IMR-90 (cell line): ENCODE results near the gene SOX6. TPM values are rescaled to one million over a fixed set of nuclear protein-coding genes. Genes with fewer than 3 reads are reported as not detected.

Experiments used
- ATAC-seq: fragments of 200-7000 bp; cut with Tn5 transposase; 2 replicates; pipeline ENCODE4 v1.9.1; 2020; ENCODE audit warnings: low read depth, mild to moderate bottlenecking, moderate library complexity
- BruUV-seq: library from RNA; stranded (reverse); fragments of 400-500 nt; replicated peaks from 2 replicates; lab custom pipeline; 2021; lab: Mats Ljungman, UMichigan
- CTCF ChIA-PET: fragments of 300-600 bp; formaldehyde crosslinking; extraction: SDS; loops from one replicate; lab custom pipeline; 2021; ENCODE audit warnings: antibody characterized with exemption; lab: Yijun Ruan, JAX
- POLR2A ChIA-PET: fragments of 300-600 bp; sonication (Branson Sonifier 250); formaldehyde crosslinking; loops from one replicate; lab custom pipeline; 2022; ENCODE audit warnings: antibody characterized with exemption; ENCODE audit not compliant: unreplicated experiment; lab: Charles Lee
- DNase-seq: peaks from one replicate; pipeline ENCODE4 v3.0.0; 2013
- H2AFZ ChIP-seq: replicated peaks from 2 replicates; pipeline ENCODE3; 2013; ENCODE audit warnings: low read length, mild to moderate bottlenecking; ENCODE audit not compliant: poor library complexity
- H2AK5ac ChIP-seq: 2 replicates; pipeline ENCODE4 v1.6.1; 2013; ENCODE audit warnings: low read depth, low read length, inconsistent platforms
- H2AK9ac ChIP-seq: replicated peaks from 2 replicates; pipeline ENCODE3; 2013; ENCODE audit warnings: mild to moderate bottlenecking, low read depth, low read length, moderate library complexity; ENCODE audit not compliant: poor library complexity
- H2BK120ac ChIP-seq: 2 replicates; pipeline ENCODE4 v1.6.1; 2013; ENCODE audit warnings: low read depth, low read length, inconsistent platforms
- H2BK15ac ChIP-seq: 3 replicates; pipeline ENCODE4 v1.6.1; 2013; ENCODE audit warnings: low read depth, low read length, inconsistent platforms
- H2BK20ac ChIP-seq: 2 replicates; pipeline ENCODE4 v1.6.1; 2013; ENCODE audit warnings: low read depth, mild to moderate bottlenecking, inconsistent platforms, low read length, moderate library complexity
- H2BK5ac ChIP-seq: 2 replicates; pipeline ENCODE4 v1.6.1; 2013; ENCODE audit warnings: mild to moderate bottlenecking, low read depth, low read length, inconsistent platforms; ENCODE audit not compliant: poor library complexity, severe bottlenecking
- H3K14ac ChIP-seq: replicated peaks from 2 replicates; pipeline ENCODE4 v1.6.1; 2013; ENCODE audit warnings: low read depth, low read length, inconsistent platforms
- H3K18ac ChIP-seq: 2 replicates; pipeline ENCODE4 v1.6.1; 2013; ENCODE audit warnings: low read depth, low read length, control low read depth
- H3K23ac ChIP-seq: 2 replicates; pipeline ENCODE4 v1.6.1; 2013; ENCODE audit warnings: low read depth, low read length, inconsistent platforms
- H3K27ac ChIP-seq: 2 replicates; pipeline ENCODE4 v1.5.1; 2013; ENCODE audit warnings: mild to moderate bottlenecking, control low read depth, low read length; ENCODE audit not compliant: insufficient read depth
- H3K27me3 ChIP-seq: 2 replicates; pipeline ENCODE4 v1.6.1; 2013; ENCODE audit warnings: low read length; ENCODE audit not compliant: control insufficient read depth, insufficient read depth
- H3K36me3 ChIP-seq: 2 replicates; pipeline ENCODE4 v1.6.1; 2013; ENCODE audit warnings: low read length, mixed read lengths; ENCODE audit not compliant: control insufficient read depth, insufficient read depth
- H3K4ac ChIP-seq: 2 replicates; pipeline ENCODE4 v1.6.1; 2013; ENCODE audit warnings: low read depth, low read length, inconsistent platforms
- H3K4me1 ChIP-seq: 2 replicates; pipeline ENCODE4 v1.6.1; 2013; ENCODE audit warnings: low read length, mixed read lengths; ENCODE audit not compliant: control insufficient read depth, insufficient read depth
- H3K4me2 ChIP-seq: 2 replicates; pipeline ENCODE4 v1.6.1; 2013; ENCODE audit warnings: low read depth, mild to moderate bottlenecking, control low read depth, low read length, moderate library complexity
- H3K4me3 ChIP-seq: 2 replicates; pipeline ENCODE4 v1.5.1; 2013; ENCODE audit warnings: low read depth, mild to moderate bottlenecking, control low read depth, low read length, moderate library complexity; ENCODE audit not compliant: insufficient read depth
- H3K56ac ChIP-seq: 2 replicates; pipeline ENCODE4 v1.6.1; 2013; ENCODE audit warnings: low read length, inconsistent platforms; ENCODE audit not compliant: insufficient read depth; ENCODE audit errors: extremely low read depth
- H3K79me1 ChIP-seq, 2 experiments: 2 replicates each; pipeline ENCODE4 v1.6.1; 2013; ENCODE audit warnings: low read length in 2 of 2, inconsistent platforms in 1 of 2, low read depth in 1 of 2
- H3K9ac ChIP-seq: 2 replicates; pipeline ENCODE4 v1.6.1; 2013; ENCODE audit warnings: low read depth, low read length, control low read depth
- H3K9me1 ChIP-seq: 2 replicates; pipeline ENCODE4 v1.6.1; 2013; ENCODE audit warnings: low read length, inconsistent platforms; ENCODE audit not compliant: insufficient read depth
- H3K9me3 ChIP-seq: 2 replicates; pipeline ENCODE4 v1.6.1; 2013; ENCODE audit warnings: low read length; ENCODE audit not compliant: control insufficient read depth, insufficient read depth
- H4K20me1 ChIP-seq: 2 replicates; pipeline ENCODE4 v1.6.1; 2013; ENCODE audit warnings: low read length, inconsistent platforms; ENCODE audit not compliant: insufficient read depth
- H4K5ac ChIP-seq: 2 replicates; pipeline ENCODE4 v1.6.1; 2013; ENCODE audit warnings: mild to moderate bottlenecking, low read depth, low read length, control low read depth
- H4K8ac ChIP-seq, 2 experiments: 2 replicates each; pipeline ENCODE4 v1.6.1; 2013; ENCODE audit warnings: low read depth in 2 of 2, low read length in 2 of 2, control low read depth in 1 of 2, inconsistent platforms in 1 of 2
- H4K91ac ChIP-seq: 2 replicates; pipeline ENCODE4 v1.6.1; 2013; ENCODE audit warnings: low read depth, low read length, inconsistent platforms; ENCODE audit not compliant: insufficient read depth
- CHD1 ChIP-seq: IDR thresholded peaks from 2 replicates; pipeline ENCODE4 v1.6.1; 2012; ENCODE audit warnings: low read depth, low read length, improper control_type of control experiment
- ELK1 ChIP-seq: fragments of 150-350 bp; IDR thresholded peaks from 2 replicates; pipeline ENCODE4 v1.6.1; 2016; ENCODE audit warnings: low read depth, mild to moderate bottlenecking, low read length, moderate library complexity, borderline replicate concordance
- FOS ChIP-seq: fragments of 150-350 bp; IDR thresholded peaks from 2 replicates; pipeline ENCODE4 v1.6.1; 2016; ENCODE audit warnings: low read depth, low read length
- MAZ ChIP-seq: IDR thresholded peaks from 2 replicates; pipeline ENCODE4 v1.6.1; 2012; ENCODE audit warnings: low read depth, mild to moderate bottlenecking, low read length, improper control_type of control experiment, moderate library complexity, borderline replicate concordance
- NFE2L2 ChIP-seq: fragments of 150-350 bp; IDR thresholded peaks from 2 replicates; pipeline ENCODE4 v1.6.1; 2016; ENCODE audit warnings: low read depth, mild to moderate bottlenecking, low read length
- RCOR1 ChIP-seq: IDR thresholded peaks from 2 replicates; pipeline ENCODE4 v1.6.1; 2012; ENCODE audit warnings: mild to moderate bottlenecking, low read length, improper control_type of control experiment; ENCODE audit not compliant: insufficient replicate concordance
- RFX5 ChIP-seq: IDR thresholded peaks from 2 replicates; pipeline ENCODE4 v1.8.0; 2012; ENCODE audit warnings: low read depth, mild to moderate bottlenecking, low read length, moderate library complexity
- USF2 ChIP-seq: fragments of 150-350 bp; IDR thresholded peaks from 2 replicates; pipeline ENCODE4 v1.6.1; 2017; ENCODE audit warnings: mild to moderate bottlenecking, antibody characterized with exemption, low read length, low read depth
- WGBS, 2 experiments: methylation state at CpG; one replicate each; pipeline versions ENCODE4 v1.1.5 to v1.1.7; 2013; ENCODE audit warnings: missing lambda C conversion rate in 2 of 2; ENCODE audit not compliant: insufficient read length in 1 of 2; ENCODE audit errors: extremely low coverage in 2 of 2; 5-methylcytosine and 5-hydroxymethylcytosine counted together
- dilution Hi-C: fragments of 300-500 bp; cut with HindIII; formaldehyde crosslinking; loops from one replicate; pipeline ENCODE4 v1.14.3; 2018; ENCODE audit warnings: low sequenced_read_pairs; ENCODE audit not compliant: unreplicated experiment
- in situ Hi-C: fragments of 300-500 bp; cut with MboI; formaldehyde crosslinking; loops from 3 replicates; pipeline ENCODE4 v1.14.3; 2019; ENCODE audit warnings: low sequenced_read_pairs, inconsistent platforms, mixed read lengths
- intact Hi-C: fragments of 100-400 bp; cut with micrococcal nuclease; formaldehyde crosslinking; loops from 2 replicates; pipeline ENCODE4 v1.10.0; 2022
- polyA plus RNA-seq, 3 experiments: library from polyadenylated mRNA; depleted of rRNA; stranded (reverse); fragments of >200 nt; gene quantifications; 2 replicates each; pipeline ENCODE4 v1.2.3, GENCODE V29; 2012; ENCODE audit warnings: low replicate concordance in 1 of 3
- total RNA-seq: library from RNA; depleted of rRNA; stranded (reverse); fragments of >200 nt; gene quantifications from 2 replicates; pipeline ENCODE4 v1.2.3, GENCODE V29; 2012

Gene SOX6
- total and polyA plus RNA-seq, 2 of the 4 experiments (the other 2 are of a cell fraction): 1.7 to 7.7 TPM

DNA sequence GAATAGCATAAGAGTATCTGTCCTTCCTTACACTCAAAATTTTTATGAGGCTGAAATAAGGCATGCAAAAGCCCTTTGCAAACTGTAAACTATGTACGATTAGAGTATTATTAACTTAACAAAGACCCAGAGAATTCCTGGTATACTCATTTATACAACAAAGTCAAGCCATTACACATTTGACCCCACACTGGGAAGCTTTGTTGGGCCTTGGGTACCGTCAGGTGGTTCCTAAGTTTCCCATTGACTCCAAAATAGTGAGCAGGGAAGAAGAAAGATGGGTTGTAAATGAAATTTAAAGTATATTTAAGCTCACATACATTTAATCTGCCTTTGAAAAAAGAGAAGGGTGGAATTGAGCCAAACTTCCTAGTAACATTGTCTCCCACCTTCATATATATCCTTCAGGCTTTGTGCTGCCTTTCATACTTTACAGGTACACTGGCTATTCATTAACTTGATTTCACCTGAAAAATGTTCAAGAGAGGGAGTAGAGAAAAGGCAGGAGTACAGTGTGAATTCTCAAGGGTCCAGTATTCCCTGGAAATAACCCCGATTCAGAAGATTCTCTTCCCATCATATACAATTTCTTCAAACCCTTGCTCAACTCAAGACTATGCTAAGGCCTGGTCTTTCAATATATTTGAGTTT, 68.6 kb downstream of the SOX6 start:
- intact Hi-C loops: no loop called here
- no peaks in the 10 kb centered on the region for H4K20me1 ChIP-seq
- no TSS peak for BruUV-seq
- H4K91ac ChIP-seq: no peak overlapping the region
- H3K9me1 ChIP-seq: peaks cover 2% of the 10 kb centered on the region; the same call in 1 of the 2 replicates
- H3K23ac ChIP-seq: no peak overlapping the region
- H3K9me3 ChIP-seq: no peaks in the 10 kb centered on the region
- H2BK120ac ChIP-seq: no peak overlapping the region
- no peak overlapping the region for H4K8ac ChIP-seq
- H3K4me3 ChIP-seq: no peak overlapping the region
- in situ Hi-C loops: no loop called here
- peaks cover 2% of the 10 kb centered on the region; the same call in 1 of the 2 replicates for H3K4me1 ChIP-seq
- no peak overlapping the region for H3K9ac ChIP-seq
- no peak overlapping the region for H2BK20ac ChIP-seq
- H3K4ac ChIP-seq: no peak overlapping the region
- H2AFZ ChIP-seq: no peak overlapping the region
- POLR2A ChIA-PET: no interaction called here
- DNase-seq (no peak), ATAC-seq (no peak)
- CTCF ChIA-PET: interaction anchor here (0.7 kb wide), 1 partner anchor 132 kb away, joined by 4 read pairs; no protein-coding TSS in a partner anchor
- no peak overlapping the region for H2BK15ac ChIP-seq
- no peak for TF ChIP-seq RFX5
- no peak for TF ChIP-seq NFE2L2
- TF ChIP-seq CHD1: no peak
- no peak for TF ChIP-seq FOS
- TF ChIP-seq USF2: no peak
- TF ChIP-seq ELK1: no peak
- no peak for TF ChIP-seq MAZ
- TF ChIP-seq RCOR1: no peak
- no peak overlapping the region for H2AK5ac ChIP-seq
- no peak overlapping the region for H4K5ac ChIP-seq
- H3K79me1 ChIP-seq: 0 out of 4 replicates have a peak, but pooled peaks cover 0 to 3% of the 10 kb centered on the region in 2 experiments
- H2AK9ac ChIP-seq: no peak overlapping the region
- no peaks in the 10 kb centered on the region for H3K27me3 ChIP-seq
- no peaks in the 10 kb centered on the region for H3K36me3 ChIP-seq
- dilution Hi-C loops: no loop called here
- H3K14ac ChIP-seq: no peak overlapping the region
- WGBS, 2 experiments: no CpG with 5 or more reads among the region's 3 CpGs
- no peak overlapping the region for H3K18ac ChIP-seq
- H3K56ac ChIP-seq: no peak overlapping the region
- no peak overlapping the region for H2BK5ac ChIP-seq
- no peak overlapping the region for H3K27ac ChIP-seq
- no peak overlapping the region for H3K4me2 ChIP-seq
